Measurements from ENCODE around the gene IFIT1B.

GRCh38 chr10:89393898-89394297 is 16.0 kb downstream of the IFIT1B start:
- TF ChIP-seq, protein P1, sequence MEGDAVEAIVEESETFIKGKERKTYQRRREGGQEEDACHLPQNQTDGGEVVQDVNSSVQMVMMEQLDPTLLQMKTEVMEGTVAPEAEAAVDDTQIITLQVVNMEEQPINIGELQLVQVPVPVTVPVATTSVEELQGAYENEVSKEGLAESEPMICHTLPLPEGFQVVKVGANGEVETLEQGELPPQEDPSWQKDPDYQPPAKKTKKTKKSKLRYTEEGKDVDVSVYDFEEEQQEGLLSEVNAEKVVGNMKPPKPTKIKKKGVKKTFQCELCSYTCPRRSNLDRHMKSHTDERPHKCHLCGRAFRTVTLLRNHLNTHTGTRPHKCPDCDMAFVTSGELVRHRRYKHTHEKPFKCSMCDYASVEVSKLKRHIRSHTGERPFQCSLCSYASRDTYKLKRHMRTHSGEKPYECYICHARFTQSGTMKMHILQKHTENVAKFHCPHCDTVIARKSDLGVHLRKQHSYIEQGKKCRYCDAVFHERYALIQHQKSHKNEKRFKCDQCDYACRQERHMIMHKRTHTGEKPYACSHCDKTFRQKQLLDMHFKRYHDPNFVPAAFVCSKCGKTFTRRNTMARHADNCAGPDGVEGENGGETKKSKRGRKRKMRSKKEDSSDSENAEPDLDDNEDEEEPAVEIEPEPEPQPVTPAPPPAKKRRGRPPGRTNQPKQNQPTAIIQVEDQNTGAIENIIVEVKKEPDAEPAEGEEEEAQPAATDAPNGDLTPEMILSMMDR (IDR thresholded peaks at IDR 0.05), result no peak
- no peak for TF ChIP-seq POLR2A (IDR thresholded peaks at IDR 0.05)

Data from thyroid gland (tissue), 4 donors.